Spleen (tissue), 7 donors: ENCODE measurements around the gene GUK1.

Source experiments
- CTCF ChIP-seq, 11 experiments: fragments of 200-600 bp in 7 of 11; fragments of 450-650 bp in 4 of 11; sonication (generic) in 4 of 11; IDR thresholded peaks in 8 of 11; conservative IDR thresholded peaks in 3 of 11; 1 replicate in 7 of 11; 2 replicates in 4 of 11; pipeline versions ENCODE4 v1.4.0 to v1.8.0; 2016 to 2021; ENCODE audit warnings: antibody characterized with exemption in 11 of 11, inconsistent platforms in 4 of 11, mild to moderate bottlenecking in 1 of 11
- POLR2A ChIP-seq, 3 donors: fragments of 450-650 bp; IDR thresholded peaks; one replicate each; pipeline ENCODE4 v1.5.1; 2017; ENCODE audit warnings: antibody characterized with exemption in 3 of 3, mild to moderate bottlenecking in 1 of 3
- donor health status: DM: no; HTN: no; CAD: no; lungs with moderate emphysema.
- donor health status: DM: no; HTN: no; CAD: no.
- donor health status: DM: no; HTN: no; CAD: no.

GRCh38 chr1:228178737-228179684, 38.9 kb downstream of the GUK1 start:
- TF ChIP-seq POLR2A (IDR thresholded peaks at IDR 0.05) (no peak), CTCF (IDR thresholded peaks at IDR 0.05 in 8 of 11, conservative IDR thresholded peaks at IDR 0.05 in 3 of 11) (no peak)
